PC-9 (cell line): ENCODE measurements around the gene APC.

ENCODE experiments used
- EZH2 ChIP-seq: fragments of 200-600 bp; sonication (generic); IDR thresholded peaks from 2 replicates; pipeline ENCODE4 v1.8.0; 2017; ENCODE audit warnings: antibody characterized with exemption, low read depth
- TF ChIP-seq, protein P1 (sequence below): fragments of 200-600 bp; sonication (generic); conservative IDR thresholded peaks from 2 replicates; pipeline ENCODE4 v1.6.1; 2017; ENCODE audit warnings: mixed run types, antibody characterized with exemption, mild to moderate bottlenecking, moderate library complexity

DNA sequence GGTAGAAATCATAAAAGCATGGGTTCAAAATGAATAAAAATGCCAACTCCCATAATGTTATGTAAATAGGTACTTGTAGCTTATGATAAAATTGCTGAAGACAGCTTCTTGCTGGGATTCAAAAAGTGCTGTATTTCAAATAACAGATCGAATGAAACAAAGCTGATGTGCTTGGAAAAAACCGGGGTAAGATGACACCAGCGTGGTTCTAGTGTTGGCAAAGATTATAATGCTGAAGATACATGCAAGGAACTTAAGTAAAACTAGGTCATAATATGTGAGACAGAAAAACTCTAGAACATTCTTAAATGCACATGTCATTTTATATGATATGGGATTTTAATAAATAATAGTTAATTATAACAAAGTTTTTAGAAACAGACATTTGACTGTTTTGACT is 44.4 kb upstream of the APC start:
- TF ChIP-seq, protein P1, sequence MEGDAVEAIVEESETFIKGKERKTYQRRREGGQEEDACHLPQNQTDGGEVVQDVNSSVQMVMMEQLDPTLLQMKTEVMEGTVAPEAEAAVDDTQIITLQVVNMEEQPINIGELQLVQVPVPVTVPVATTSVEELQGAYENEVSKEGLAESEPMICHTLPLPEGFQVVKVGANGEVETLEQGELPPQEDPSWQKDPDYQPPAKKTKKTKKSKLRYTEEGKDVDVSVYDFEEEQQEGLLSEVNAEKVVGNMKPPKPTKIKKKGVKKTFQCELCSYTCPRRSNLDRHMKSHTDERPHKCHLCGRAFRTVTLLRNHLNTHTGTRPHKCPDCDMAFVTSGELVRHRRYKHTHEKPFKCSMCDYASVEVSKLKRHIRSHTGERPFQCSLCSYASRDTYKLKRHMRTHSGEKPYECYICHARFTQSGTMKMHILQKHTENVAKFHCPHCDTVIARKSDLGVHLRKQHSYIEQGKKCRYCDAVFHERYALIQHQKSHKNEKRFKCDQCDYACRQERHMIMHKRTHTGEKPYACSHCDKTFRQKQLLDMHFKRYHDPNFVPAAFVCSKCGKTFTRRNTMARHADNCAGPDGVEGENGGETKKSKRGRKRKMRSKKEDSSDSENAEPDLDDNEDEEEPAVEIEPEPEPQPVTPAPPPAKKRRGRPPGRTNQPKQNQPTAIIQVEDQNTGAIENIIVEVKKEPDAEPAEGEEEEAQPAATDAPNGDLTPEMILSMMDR: no peak
- TF ChIP-seq EZH2: no peak
